SK-N-MC (cell line): ENCODE results near the gene RRAGB.

Experiments used
- DNase-seq: peaks from one replicate; pipeline ENCODE4 v3.0.0-alpha.2; 2011; ENCODE audit warnings: low read depth, low spot score
- H3K27ac ChIP-seq: fragments of 200-600 bp; sonication (generic); 2 replicates; pipeline ENCODE4 v1.5.1; 2016; ENCODE audit warnings: mixed run types
- H3K36me3 ChIP-seq: fragments of 200-600 bp; sonication (generic); 2 replicates; pipeline ENCODE4 v1.6.1; 2017; ENCODE audit warnings: antibody characterized with exemption, low read length, mixed read lengths; ENCODE audit not compliant: insufficient read depth
- H3K4me3 ChIP-seq: fragments of 200-600 bp; sonication (generic); 2 replicates; pipeline ENCODE4 v1.5.1; 2016
- H3K9ac ChIP-seq: fragments of 200-600 bp; sonication (generic); 2 replicates; pipeline ENCODE4 v1.8.0; 2017; ENCODE audit warnings: mixed run types, mixed read lengths; ENCODE audit not compliant: insufficient read length
- H3K9me3 ChIP-seq: fragments of 200-600 bp; sonication (generic); 2 replicates; pipeline ENCODE4 v1.6.1; 2017; ENCODE audit warnings: low read depth, mild to moderate bottlenecking, antibody characterized with exemption, low read length, moderate library complexity, mixed read lengths
- EZH2 ChIP-seq: fragments of 200-600 bp; sonication (generic); IDR thresholded peaks from one replicate; pipeline ENCODE4 v1.6.1; 2017; ENCODE audit warnings: antibody characterized with exemption
- FOXP2 ChIP-seq: optimal IDR thresholded peaks from 2 replicates; pipeline ENCODE3; 2011; ENCODE audit warnings: mild to moderate bottlenecking, moderate library complexity; ENCODE audit not compliant: insufficient read depth; ENCODE audit errors: extremely low read length, control extremely low read depth
- POLR2AphosphoS5 ChIP-seq: IDR thresholded peaks from 2 replicates; pipeline ENCODE4 v1.6.1; 2012; ENCODE audit warnings: mild to moderate bottlenecking, low read depth, low read length, borderline replicate concordance

Gene RRAGB

DNA sequence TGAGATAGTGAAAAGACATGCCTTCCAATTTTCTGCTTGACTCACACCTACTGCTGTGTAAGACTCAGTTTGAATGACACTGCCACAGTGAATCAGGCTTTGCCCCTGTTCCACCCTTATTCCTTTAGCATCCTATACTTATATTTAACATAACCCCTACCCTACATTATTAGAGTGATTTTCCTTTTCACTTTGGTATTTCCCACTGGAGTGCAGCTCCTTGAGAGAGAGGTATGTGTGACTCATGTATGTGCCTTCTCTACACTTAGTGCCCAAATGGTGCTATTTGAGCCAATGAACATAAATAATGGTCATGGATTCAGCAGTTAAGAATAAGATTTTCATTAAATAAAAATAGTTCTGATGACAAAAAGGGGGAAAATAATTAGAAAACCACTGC is 69.5 kb downstream of the RRAGB start:
- no peak overlapping the region for H3K9ac ChIP-seq
- TF ChIP-seq EZH2: no peak
- no peak for TF ChIP-seq POLR2AphosphoS5
- no peak for TF ChIP-seq FOXP2
- no peak for DNase-seq
- no peaks in the 10 kb centered on the region for H3K36me3 ChIP-seq
- H3K9me3 ChIP-seq: no peaks in the 10 kb centered on the region
- H3K27ac ChIP-seq: no peak overlapping the region
- no peak overlapping the region for H3K4me3 ChIP-seq

DNA sequence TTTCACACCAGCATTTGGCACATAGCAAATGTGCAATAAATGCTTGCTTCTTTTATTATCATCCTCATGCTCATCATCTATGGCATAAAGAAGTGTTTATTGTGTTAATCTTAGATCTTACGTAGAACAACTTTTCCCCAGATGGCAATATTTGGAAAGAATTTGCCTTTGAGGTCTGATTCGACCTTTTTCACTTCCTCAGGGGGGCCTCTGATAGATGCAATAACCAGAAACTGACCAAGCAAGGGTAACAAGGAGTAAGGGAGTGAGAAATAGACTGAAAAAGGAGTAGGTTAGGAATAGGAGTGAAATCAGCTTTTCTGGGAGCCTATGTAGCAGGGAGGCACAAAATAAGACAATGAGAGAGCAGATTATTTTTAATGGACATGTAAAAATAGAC is 70.2 kb downstream of the RRAGB start:
- no peak for DNase-seq
- Histone ChIP-seq H3K27ac (no peak overlapping the region), H3K36me3 (no peaks in the 10 kb centered on the region), H3K4me3 (no peak overlapping the region), H3K9me3 (no peaks in the 10 kb centered on the region), H3K9ac (no peak overlapping the region)
- TF ChIP-seq FOXP2 (no peak), EZH2 (no peak), POLR2AphosphoS5 (no peak)

DNA sequence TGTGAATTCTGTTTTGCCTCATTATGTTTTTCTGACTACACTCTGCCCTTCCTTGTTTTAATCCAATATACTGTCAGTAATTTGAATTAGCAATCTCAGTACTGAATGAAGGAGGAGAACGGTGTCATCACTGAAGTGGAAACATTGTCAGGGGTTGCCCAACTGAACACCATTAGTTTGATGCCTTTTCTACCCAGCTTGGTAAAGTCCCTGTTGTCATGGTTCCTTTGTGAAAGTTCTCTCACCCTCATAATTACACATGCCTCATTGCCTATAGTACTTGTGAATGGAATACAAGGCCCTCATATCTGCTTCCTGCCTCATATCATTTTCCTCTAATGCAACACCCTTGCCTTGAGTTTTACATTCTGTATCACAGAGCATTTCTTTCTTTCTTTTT is 76.9 kb downstream of the RRAGB start:
- Histone ChIP-seq H3K36me3 (no peaks in the 10 kb centered on the region), H3K9ac (no peak overlapping the region), H3K9me3 (no peaks in the 10 kb centered on the region), H3K27ac (no peak overlapping the region), H3K4me3 (no peak overlapping the region)
- DNase-seq: no peak
- TF ChIP-seq FOXP2 (no peak), POLR2AphosphoS5 (no peak), EZH2 (no peak)

DNA sequence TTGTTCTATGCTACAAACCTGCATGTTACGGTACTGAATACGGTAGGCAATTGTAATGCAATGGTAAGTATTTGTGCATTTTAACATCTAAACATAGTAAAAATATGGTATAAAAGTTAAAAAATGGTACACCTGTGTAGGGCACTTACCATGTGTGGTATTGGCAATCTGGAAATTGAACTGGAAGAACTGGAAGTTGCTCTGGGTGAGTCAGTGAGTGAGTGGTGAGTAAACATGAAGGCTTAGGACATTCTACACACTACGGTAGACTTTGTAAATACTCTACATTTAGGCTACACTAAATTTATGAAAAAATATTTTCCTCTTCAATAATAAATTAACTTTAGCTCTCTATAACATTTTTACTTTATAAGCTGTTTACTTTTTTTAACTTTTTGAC is 78.9 kb downstream of the RRAGB start:
- no peaks in the 10 kb centered on the region for H3K36me3 ChIP-seq
- no peak overlapping the region for H3K4me3 ChIP-seq
- no peak for TF ChIP-seq POLR2AphosphoS5
- no peak for TF ChIP-seq EZH2
- no peak for TF ChIP-seq FOXP2
- DNase-seq: no peak
- no peak overlapping the region for H3K9ac ChIP-seq
- no peaks in the 10 kb centered on the region for H3K9me3 ChIP-seq
- H3K27ac ChIP-seq: no peak overlapping the region

DNA sequence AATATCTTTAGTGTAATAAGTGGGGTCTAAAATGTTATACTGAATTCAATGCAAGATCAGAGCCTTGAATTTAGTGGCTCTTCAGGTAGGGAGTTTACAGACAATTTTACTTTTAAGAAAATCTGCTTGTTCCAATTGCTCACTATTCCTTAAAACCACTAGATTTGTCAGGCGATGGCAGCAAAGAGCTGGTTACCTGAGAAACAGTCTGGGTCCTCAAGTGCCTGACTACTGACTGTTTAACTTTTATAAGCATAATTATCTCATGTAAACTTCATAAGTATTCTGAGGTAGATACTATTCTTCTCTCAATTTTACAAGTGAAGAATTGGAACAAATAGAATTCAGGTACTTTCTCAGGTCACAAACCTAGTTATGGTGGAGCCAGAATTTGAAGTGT is 84.3 kb downstream of the RRAGB start:
- H3K9me3 ChIP-seq: no peaks in the 10 kb centered on the region
- H3K27ac ChIP-seq: no peak overlapping the region
- no peak overlapping the region for H3K9ac ChIP-seq
- no peak for DNase-seq
- H3K4me3 ChIP-seq: no peak overlapping the region
- TF ChIP-seq FOXP2 (no peak), EZH2 (no peak), POLR2AphosphoS5 (no peak)
- no peaks in the 10 kb centered on the region for H3K36me3 ChIP-seq
